ENCODE data around the gene BUD13. TPM values are rescaled to one million over a fixed set of nuclear protein-coding genes. Genes with fewer than 3 reads are reported as not detected.

The BUD13 gene
- total and polyA plus RNA-seq, 2 experiments from 2014 or later = 15.3 to 19.5 TPM

GRCh38 chr11:116740741-116741140 lies 32.0 kb downstream of the BUD13 start:
- no peaks in the 10 kb centered on the region for H3K9me3 ChIP-seq (ENCODE audit: low read depth)
- DNase-seq (ENCODE audit: low read depth in 1 of 2, low spot score in 1 of 2) = no peak
- no peak overlapping the region for H3K27ac ChIP-seq
- H3K36me3 ChIP-seq = peaks cover under 1% of the 10 kb centered on the region
- no peak for TF ChIP-seq CTCF (IDR thresholded peaks at IDR 0.05; ENCODE audit: low read depth, low read length)
- no peak overlapping the region for H3K4me3 ChIP-seq
- H3K4me1 ChIP-seq (ENCODE audit: low read depth) = peaks cover 16% of the 10 kb centered on the region
- H3K27me3 ChIP-seq = no peaks in the 10 kb centered on the region

- Histone ChIP-seq H3K4me1 (ENCODE audit: low read depth) (peaks cover 16% of the 10 kb centered on the region), H3K36me3 (no peaks in the 10 kb centered on the region), H3K27me3 (no peaks in the 10 kb centered on the region), H3K4me3 (no peak overlapping the region), H3K9me3 (ENCODE audit: low read depth) (no peaks in the 10 kb centered on the region), H3K27ac (no peak overlapping the region)
- no peak for DNase-seq (ENCODE audit: low read depth in 1 of 2, low spot score in 1 of 2)
- TF ChIP-seq CTCF (IDR thresholded peaks at IDR 0.05; ENCODE audit: low read depth, low read length) = no peak
Observed at GRCh38 chr11:116738975-116739374, 33.8 kb downstream of the BUD13 start.

GRCh38 chr11:116736763-116737162 lies 36.0 kb downstream of the BUD13 start:
- no peaks in the 10 kb centered on the region for H3K27me3 ChIP-seq
- no peak for TF ChIP-seq CTCF (IDR thresholded peaks at IDR 0.05; ENCODE audit: low read depth, low read length)
- H3K36me3 ChIP-seq = no peaks in the 10 kb centered on the region
- H3K27ac ChIP-seq = no peak overlapping the region
- no peak for DNase-seq (ENCODE audit: low read depth in 1 of 2, low spot score in 1 of 2)
- peaks cover 6% of the 10 kb centered on the region for H3K4me1 ChIP-seq (ENCODE audit: low read depth)
- H3K4me3 ChIP-seq = no peak overlapping the region
- no peaks in the 10 kb centered on the region for H3K9me3 ChIP-seq (ENCODE audit: low read depth)

GRCh38 chr11:116733969-116734508 lies 38.7 kb downstream of the BUD13 start:
- Histone ChIP-seq H3K36me3 (no peaks in the 10 kb centered on the region), H3K4me1 (ENCODE audit: low read depth) (peaks cover 11% of the 10 kb centered on the region), H3K9me3 (ENCODE audit: low read depth) (no peaks in the 10 kb centered on the region), H3K4me3 (no peak overlapping the region), H3K27ac (no peak overlapping the region), H3K27me3 (no peaks in the 10 kb centered on the region)
- DNase-seq (ENCODE audit: low read depth in 1 of 2, low spot score in 1 of 2) = no peak
- no peak for TF ChIP-seq CTCF (IDR thresholded peaks at IDR 0.05; ENCODE audit: low read depth, low read length)

- Histone ChIP-seq H3K36me3 (no peaks in the 10 kb centered on the region), H3K4me3 (no peak overlapping the region), H3K27ac (no peak overlapping the region), H3K4me1 (ENCODE audit: low read depth) (peaks cover 11% of the 10 kb centered on the region), H3K27me3 (no peaks in the 10 kb centered on the region), H3K9me3 (ENCODE audit: low read depth) (no peaks in the 10 kb centered on the region)
- DNase-seq (ENCODE audit: low read depth in 1 of 2, low spot score in 1 of 2) = no peak
- TF ChIP-seq CTCF (IDR thresholded peaks at IDR 0.05; ENCODE audit: low read depth, low read length) = no peak
Observed at GRCh38 chr11:116733043-116733755, 39.6 kb downstream of the BUD13 start.

Data from cardiac muscle cell (in vitro differentiated cells and primary cell).